Right lobe of liver (tissue), 4 donors: ENCODE results near the gene TNXB.

Experiments used
- POLR2A ChIP-seq: fragments of 450-650 bp; IDR thresholded peaks from one replicate; pipeline ENCODE4 v1.6.1; 2017; ENCODE audit warnings: antibody characterized with exemption, mild to moderate bottlenecking
- TF ChIP-seq, protein P1 (sequence below), 4 donors: fragments of 200-600 bp in 3 of 4; fragments of 450-650 bp in 1 of 4; IDR thresholded peaks; one replicate each; pipeline versions ENCODE4 v1.5.1 to v1.8.0; 2016 to 2022; ENCODE audit warnings: antibody characterized with exemption in 4 of 4, mild to moderate bottlenecking in 2 of 4
- donor health status: DM: no; HTN: no; CAD: no.
- donor health status: DM: no; HTN: no; CAD: no.
- donor health status: DM: no; HTN: yes; CAD: no.

GRCh38 chr6:32117461-32117860, 8.3 kb upstream of the TNXB start:
- TF ChIP-seq POLR2A, result no peak
- TF ChIP-seq, protein P1, sequence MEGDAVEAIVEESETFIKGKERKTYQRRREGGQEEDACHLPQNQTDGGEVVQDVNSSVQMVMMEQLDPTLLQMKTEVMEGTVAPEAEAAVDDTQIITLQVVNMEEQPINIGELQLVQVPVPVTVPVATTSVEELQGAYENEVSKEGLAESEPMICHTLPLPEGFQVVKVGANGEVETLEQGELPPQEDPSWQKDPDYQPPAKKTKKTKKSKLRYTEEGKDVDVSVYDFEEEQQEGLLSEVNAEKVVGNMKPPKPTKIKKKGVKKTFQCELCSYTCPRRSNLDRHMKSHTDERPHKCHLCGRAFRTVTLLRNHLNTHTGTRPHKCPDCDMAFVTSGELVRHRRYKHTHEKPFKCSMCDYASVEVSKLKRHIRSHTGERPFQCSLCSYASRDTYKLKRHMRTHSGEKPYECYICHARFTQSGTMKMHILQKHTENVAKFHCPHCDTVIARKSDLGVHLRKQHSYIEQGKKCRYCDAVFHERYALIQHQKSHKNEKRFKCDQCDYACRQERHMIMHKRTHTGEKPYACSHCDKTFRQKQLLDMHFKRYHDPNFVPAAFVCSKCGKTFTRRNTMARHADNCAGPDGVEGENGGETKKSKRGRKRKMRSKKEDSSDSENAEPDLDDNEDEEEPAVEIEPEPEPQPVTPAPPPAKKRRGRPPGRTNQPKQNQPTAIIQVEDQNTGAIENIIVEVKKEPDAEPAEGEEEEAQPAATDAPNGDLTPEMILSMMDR (IDR thresholded peaks at IDR 0.05), result no peak
